ENCODE data around the gene POU3F2. TPM values are rescaled to one million over a fixed set of nuclear protein-coding genes. Genes with fewer than 3 reads are reported as not detected.

Gene POU3F2
- total and polyA plus RNA-seq, 9 of the 15 experiments (the other 6 are each of a cell fraction or from before 2014, with no cell fraction given), result 0.08 to 0.46 (median 0.36) TPM

DNA sequence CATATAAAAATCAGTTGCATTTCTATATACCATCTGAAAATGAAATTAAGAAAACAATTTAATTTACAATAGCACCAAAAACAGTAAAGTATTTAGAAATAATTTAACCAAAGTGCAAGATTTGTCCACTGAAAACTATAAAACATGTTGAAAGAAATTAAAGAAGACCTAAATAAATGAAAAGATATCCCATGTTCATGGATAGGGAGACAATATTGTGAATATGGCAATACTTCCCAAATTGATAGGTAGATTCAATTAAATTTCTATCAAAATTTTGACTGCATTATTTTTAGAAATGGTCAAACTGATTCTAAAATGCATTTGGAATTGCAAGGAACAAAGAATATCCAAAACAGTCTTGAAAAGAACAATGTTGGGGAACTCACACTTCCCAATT, 17.6 kb upstream of the POU3F2 start (continued):
- TF ChIP-seq NFRKB (IDR thresholded peaks at IDR 0.05; ENCODE audit: low read depth), result no peak
- TF ChIP-seq U2AF2 (optimal IDR thresholded peaks at IDR 0.05; ENCODE audit: low read depth, low read length), result no peak
- no peak for TF ChIP-seq ZNF717 (CRISPR knock-in tag; IDR thresholded peaks at IDR 0.05)
- no peak for TF ChIP-seq NEUROD1 (IDR thresholded peaks at IDR 0.05; ENCODE audit: borderline replicate concordance, low read depth, low read length, partially characterized antibody)
- no peak for TF ChIP-seq PURB (CRISPR knock-in tag; IDR thresholded peaks at IDR 0.05; ENCODE audit: low read depth)
- TF ChIP-seq NR1H2 (CRISPR knock-in tag; IDR thresholded peaks at IDR 0.05), result no peak
- TF ChIP-seq XRCC4 (IDR thresholded peaks at IDR 0.05; ENCODE audit: extremely low read depth, insufficient read depth, insufficient read length), result no peak
- no peak for TF ChIP-seq TEAD1 (CRISPR knock-in tag; IDR thresholded peaks at IDR 0.05)

DNA sequence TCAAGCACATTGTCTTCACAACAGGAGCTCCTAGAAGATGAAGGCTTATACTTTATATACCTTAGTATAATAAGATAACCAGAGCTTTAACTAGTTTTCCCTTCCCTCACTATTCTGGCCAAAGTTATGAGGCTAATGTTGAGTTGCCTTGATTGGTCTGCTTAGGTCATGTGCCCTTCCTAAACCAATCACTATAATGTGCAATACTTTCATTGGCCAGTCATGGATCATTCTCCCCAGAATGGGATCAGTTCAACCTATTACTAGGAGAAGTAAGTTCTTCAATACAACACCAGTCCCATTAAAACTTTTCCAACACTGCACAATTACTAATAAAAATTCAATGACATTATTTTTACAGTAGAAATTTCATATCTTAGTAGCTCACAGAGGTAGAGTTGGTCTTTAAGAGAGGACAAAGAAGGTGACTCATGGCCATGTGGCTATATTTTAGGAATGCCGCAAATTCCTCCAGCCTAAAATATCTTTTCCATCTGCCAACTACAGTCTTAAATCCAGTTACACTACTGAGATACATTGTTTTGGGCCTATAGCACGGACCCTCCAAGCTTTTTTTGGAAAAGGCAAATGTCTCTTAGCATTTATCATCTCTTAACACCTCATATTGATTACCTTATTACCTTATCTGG, 12.5 kb upstream of the POU3F2 start:
- ATAC-seq, result peak; percentile 51; the same call in 1 of the 3 replicates
- BruUV-seq (replicated peaks), result no TSS peak
- ChIA-PET CTCF (ENCODE audit: low intra/inter-chr PET ratio) (no interaction called here), POLR2A (interaction anchor here (0.6 kb wide), 1 partner anchor 11 kb away, joined by 3 read pairs; no protein-coding TSS in a partner anchor)
- no peaks in the 10 kb centered on the region for H3K36me3 ChIP-seq (ENCODE audit: control insufficient read depth, insufficient read depth, low read length)
- no peak overlapping the region for H3K27ac ChIP-seq (ENCODE audit: extremely low read depth, low read depth, low read length)
- H3K9me3 ChIP-seq (replicated peaks; ENCODE audit: control insufficient read depth, insufficient read depth, low read depth, low read length), result no peaks in the 10 kb centered on the region
- H3K9ac ChIP-seq (ENCODE audit: insufficient read depth in 1 of 2, low read depth in 2 of 2, low read length in 2 of 2), result no peak overlapping the region
- H3K4me1 ChIP-seq (replicated peaks in 1 of 2; ENCODE audit: control insufficient read depth in 2 of 2, insufficient read depth in 2 of 2, low read length in 2 of 2), result peaks cover 0 to 5% of the 10 kb centered on the region in 2 experiments; a peak in 2 of 5 replicates
- no peak overlapping the region for H3K4me3 ChIP-seq
- intact Hi-C loops (cut with micrococcal nuclease), result no loop called here
- DNase-seq (ENCODE audit: extremely low read depth in 1 of 4, low spot score in 3 of 4), result no peak
- in situ Hi-C loops (cut with MboI), result no loop called here
- H3K9me1 ChIP-seq (ENCODE audit: control insufficient read depth, insufficient read depth, low read length), result no peaks in the 10 kb centered on the region
- H3K4me2 ChIP-seq (ENCODE audit: insufficient read depth, low read length), result no peak overlapping the region
- WGBS (ENCODE audit: insufficient coverage, low coverage, missing lambda C conversion rate), result 13% methylated on average over 2 of the region's 2 CpGs
- peaks cover 18 to 23% of the 10 kb centered on the region in 2 experiments for H3K27me3 ChIP-seq (ENCODE audit: control insufficient read depth in 2 of 2, insufficient read depth in 2 of 2, low read length in 2 of 2)
- no peak for FAIRE-seq
- H4K20me1 ChIP-seq (replicated peaks; ENCODE audit: control insufficient read depth, insufficient read depth, low read length), result no peaks in the 10 kb centered on the region
- H3K79me2 ChIP-seq (ENCODE audit: control insufficient read depth, insufficient read depth, low read length), result no peaks in the 10 kb centered on the region
- H2AFZ ChIP-seq (ENCODE audit: low read depth, low read length), result no peak overlapping the region
- TF ChIP-seq PTTG1 (tag; IDR thresholded peaks at IDR 0.05; ENCODE audit: low read depth) (no peak), PHF20 (IDR thresholded peaks at IDR 0.05; ENCODE audit: partially characterized antibody) (no peak), NFYB (IDR thresholded peaks at IDR 0.05; ENCODE audit: extremely low read depth, insufficient read length) (peak; percentile 45), CBX3 (IDR thresholded peaks at IDR 0.05; ENCODE audit: borderline replicate concordance in 1 of 2, low read length in 2 of 2) (no peak)
- TF ChIP-seq, protein P1, sequence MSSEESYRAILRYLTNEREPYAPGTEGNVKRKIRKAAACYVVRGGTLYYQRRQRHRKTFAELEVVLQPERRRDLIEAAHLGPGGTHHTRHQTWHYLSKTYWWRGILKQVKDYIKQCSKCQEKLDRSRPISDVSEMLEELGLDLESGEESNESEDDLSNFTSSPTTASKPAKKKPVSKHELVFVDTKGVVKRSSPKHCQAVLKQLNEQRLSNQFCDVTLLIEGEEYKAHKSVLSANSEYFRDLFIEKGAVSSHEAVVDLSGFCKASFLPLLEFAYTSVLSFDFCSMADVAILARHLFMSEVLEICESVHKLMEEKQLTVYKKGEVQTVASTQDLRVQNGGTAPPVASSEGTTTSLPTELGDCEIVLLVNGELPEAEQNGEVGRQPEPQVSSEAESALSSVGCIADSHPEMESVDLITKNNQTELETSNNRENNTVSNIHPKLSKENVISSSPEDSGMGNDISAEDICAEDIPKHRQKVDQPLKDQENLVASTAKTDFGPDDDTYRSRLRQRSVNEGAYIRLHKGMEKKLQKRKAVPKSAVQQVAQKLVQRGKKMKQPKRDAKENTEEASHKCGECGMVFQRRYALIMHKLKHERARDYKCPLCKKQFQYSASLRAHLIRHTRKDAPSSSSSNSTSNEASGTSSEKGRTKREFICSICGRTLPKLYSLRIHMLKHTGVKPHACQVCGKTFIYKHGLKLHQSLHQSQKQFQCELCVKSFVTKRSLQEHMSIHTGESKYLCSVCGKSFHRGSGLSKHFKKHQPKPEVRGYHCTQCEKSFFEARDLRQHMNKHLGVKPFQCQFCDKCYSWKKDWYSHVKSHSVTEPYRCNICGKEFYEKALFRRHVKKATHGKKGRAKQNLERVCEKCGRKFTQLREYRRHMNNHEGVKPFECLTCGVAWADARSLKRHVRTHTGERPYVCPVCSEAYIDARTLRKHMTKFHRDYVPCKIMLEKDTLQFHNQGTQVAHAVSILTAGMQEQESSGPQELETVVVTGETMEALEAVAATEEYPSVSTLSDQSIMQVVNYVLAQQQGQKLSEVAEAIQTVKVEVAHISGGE (CRISPR knock-in tag; IDR thresholded peaks at IDR 0.05), result no peak
- TF ChIP-seq, protein P2, sequence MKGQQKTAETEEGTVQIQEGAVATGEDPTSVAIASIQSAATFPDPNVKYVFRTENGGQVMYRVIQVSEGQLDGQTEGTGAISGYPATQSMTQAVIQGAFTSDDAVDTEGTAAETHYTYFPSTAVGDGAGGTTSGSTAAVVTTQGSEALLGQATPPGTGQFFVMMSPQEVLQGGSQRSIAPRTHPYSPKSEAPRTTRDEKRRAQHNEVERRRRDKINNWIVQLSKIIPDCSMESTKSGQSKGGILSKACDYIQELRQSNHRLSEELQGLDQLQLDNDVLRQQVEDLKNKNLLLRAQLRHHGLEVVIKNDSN (CRISPR knock-in tag; IDR thresholded peaks at IDR 0.05), result peak; percentile 24; the same call in 1 of the 2 replicates
- TF ChIP-seq, protein P3, sequence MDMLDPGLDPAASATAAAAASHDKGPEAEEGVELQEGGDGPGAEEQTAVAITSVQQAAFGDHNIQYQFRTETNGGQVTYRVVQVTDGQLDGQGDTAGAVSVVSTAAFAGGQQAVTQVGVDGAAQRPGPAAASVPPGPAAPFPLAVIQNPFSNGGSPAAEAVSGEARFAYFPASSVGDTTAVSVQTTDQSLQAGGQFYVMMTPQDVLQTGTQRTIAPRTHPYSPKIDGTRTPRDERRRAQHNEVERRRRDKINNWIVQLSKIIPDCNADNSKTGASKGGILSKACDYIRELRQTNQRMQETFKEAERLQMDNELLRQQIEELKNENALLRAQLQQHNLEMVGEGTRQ (CRISPR knock-in tag; IDR thresholded peaks at IDR 0.05), result peak; percentile 61
